ENCODE data around the gene GYS1. TPM values are rescaled to one million over a fixed set of nuclear protein-coding genes. Genes with fewer than 3 reads are reported as not detected.

The GYS1 gene
- total RNA-seq, 1 donor from 2014 or later = 40.0 TPM

DNA sequence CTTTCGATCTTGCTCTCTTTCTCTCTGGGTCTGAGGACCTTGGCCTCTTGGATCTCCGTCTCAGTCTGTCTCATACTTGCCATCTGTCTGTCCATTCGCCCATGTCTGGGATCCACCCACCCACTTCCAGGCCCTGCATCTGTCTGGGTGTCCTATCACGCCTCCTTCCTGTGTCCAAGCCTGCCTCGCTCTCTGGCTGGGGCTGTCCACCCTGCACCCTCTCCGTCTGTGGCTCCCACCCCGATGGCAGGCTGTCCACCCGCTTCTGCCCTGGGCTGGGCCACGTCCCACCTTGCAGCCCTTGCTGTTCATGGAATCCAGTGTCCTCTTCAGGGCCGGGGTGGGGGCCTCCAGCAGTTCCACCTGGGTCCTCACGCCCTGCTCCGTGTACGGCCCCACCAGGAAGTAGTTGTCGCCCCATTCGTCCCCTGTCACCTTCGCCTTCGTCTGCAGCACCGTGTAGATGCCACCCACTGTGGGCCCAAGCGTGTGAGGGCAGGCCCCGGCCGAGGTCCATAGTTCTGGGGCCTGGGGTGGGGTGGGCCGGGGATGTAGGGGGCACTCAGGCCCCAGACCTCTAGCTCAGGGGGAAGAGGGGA, 2.0 kb downstream of the GYS1 start:
- no peak for DNase-seq (ENCODE audit: extremely low read depth, low read depth, low spot score)

DNA sequence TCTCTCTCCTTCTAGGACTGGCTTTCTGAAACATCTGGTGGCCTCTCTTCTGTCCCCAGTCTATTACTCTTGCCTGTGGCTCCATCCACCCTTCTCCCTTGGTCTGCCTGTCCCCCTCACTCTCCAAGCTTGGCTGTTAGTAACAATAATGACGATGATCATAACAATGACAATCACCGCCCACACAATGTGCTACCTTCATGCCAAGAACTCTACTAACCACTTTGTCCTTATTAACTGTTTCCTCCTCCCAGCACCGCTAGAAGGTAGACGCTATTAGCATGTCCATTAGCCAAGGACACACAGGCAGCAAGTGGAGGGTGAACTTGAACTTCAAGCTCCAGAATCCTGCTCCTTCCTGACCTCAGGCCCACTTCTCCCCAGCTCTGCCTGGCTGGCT, 2.7 kb downstream of the GYS1 start:
- DNase-seq (ENCODE audit: extremely low read depth, low read depth, low spot score) = no peak

DNA sequence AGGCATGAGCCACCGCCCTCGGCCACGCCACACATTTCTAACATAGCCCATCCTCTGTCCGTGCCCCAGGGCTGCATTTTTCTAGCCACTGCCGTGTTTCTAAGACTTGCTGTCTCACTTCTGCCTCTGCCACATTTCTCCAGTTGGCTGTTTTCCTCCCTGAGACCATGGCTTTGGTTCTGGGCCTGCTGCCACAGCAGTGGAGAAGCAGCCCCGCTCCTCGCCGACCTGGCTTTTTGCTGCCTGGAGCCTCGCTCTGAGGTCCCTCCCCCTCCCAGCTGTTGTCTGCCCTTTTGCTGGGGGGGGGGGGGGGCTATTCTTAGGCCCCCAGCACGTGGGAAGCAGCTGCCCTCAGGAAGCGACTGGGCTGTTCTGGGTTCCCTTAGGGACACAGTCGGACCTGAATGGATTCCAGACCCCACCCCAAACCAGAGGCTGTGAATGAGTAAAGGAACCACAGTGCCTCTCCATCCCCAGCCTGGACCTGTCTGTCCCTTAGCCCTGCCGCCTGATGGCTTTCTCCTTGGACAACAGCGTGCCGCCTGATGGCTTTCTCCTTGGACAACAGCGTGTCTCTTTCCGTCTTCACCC, 3.3 kb downstream of the GYS1 start:
- DNase-seq (ENCODE audit: extremely low read depth, low read depth, low spot score) = no peak

DNA sequence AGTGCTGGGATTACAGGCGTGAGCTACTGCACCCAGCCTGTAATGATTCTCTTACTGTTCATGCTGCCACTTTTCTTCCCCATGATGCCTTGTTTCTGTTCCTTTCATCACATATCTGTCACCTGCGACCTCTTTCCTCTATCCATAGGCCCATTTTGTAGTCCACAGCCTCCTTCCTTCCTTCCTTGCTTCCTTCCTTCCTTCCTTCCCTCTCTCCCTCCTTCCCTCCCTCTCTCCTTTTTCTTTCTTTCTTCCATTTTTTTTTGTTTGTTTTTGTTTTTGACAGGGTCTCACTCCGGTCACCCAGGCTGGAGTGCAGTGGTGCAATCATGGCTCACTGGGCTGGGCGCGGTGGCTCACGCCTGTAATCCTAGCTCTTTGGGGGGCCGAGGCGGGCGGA, 4.2 kb downstream of the GYS1 start:
- no peak for DNase-seq (ENCODE audit: extremely low read depth, low read depth, low spot score)

DNA sequence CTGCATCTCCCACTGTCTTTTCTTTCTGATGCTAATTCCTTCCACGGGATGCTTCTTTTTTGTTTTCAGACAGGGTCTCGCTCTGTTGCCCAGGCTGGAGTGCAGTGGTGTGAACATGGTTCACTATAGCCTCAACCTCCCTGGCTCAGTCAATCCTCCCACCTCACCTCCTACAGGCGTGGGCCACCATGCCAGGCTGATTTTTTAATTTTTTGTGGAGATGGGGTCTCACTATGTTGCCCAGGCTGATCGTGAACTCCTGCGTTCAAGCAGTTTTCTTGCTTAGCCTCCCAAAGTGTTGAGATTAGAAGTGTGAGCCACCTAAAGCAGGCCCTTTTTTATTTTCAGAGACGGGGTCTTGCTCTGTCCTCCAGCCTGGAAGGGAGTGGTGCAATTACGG, 4.8 kb downstream of the GYS1 start:
- no peak for DNase-seq (ENCODE audit: extremely low read depth, low read depth, low spot score)

DNA sequence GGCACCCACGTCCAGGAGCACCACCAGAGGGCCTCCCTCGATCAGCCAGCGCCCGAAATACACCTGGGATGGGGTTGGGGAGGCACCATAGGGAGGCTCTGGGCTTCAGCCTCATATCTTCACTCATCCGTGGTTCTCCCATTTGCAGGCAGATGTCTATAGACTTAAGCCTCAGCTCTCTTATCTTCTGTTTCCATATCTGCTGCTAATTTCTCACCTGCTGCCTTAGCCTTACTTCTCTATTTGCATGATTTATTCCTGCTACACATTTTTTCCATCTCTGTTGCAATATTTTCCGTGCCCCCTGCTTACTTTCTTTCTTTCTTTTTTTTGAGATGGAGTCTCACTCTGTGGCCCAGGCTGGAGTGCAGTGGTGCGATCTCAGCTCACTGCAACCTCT, 5.8 kb downstream of the GYS1 start:
- no peak for DNase-seq (ENCODE audit: extremely low read depth, low read depth, low spot score)

DNA sequence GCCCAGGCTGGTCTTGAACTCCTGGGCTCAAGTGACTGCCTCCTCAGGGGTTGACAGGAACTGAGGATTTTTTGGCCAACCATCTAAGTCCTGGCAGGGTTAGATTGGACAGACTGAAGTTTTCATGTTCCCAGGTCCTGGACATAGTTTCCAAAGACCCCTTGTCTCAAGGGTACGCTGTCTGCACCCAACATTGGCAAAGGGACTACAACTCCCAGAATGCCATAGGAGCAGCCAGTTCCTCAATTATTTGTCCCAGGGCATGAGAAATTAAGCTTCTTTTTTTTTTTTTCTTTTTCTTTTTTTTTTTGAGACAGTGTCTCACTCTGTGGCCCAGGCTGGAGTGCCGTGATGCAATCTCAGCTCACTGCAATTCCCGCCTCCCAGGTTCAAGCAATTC, 6.9 kb downstream of the GYS1 start:
- DNase-seq (ENCODE audit: extremely low read depth, low read depth, low spot score) = no peak

DNA sequence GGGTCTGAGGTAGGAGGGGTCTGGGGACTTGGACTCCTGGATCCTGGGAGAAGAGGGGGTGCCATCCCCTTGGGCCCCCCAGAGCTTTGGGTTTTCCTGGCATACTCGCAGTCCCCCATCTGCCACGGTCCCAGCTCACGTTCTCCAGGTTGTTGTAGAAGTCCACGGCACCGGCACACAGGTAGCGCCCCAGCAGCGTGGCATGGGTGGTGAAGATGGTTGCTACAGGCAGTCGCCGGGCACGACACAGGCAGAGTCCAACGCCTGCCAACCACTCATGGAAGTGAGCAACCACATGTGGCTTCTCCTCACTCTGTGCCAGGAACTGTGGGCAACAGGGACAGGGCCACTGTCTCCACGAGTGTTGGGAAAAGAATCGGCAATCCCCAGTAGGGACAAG, 7.4 kb downstream of the GYS1 start:
- DNase-seq (ENCODE audit: extremely low read depth, low read depth, low spot score) = no peak

DNA sequence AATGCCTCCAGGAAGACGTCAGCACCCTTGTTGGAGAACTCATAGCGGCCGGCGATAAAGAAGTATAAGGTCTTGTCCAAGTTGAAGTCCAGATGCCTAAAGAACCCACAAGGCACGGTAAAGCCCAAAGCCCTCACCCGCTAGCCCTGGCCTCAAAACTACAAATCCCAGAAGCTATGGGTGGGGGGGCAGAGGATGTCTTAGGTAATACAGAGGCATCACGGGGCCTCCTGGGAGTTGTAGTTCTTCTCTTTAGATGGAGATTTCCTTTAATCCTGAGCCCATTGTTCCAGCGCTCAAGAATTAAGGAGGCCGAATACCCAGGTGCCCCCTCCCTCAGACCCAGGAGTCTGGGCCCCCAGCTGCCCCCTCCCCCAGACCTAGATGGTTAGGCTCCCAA, 10.8 kb downstream of the GYS1 start:
- DNase-seq (ENCODE audit: extremely low read depth, low read depth, low spot score) = no peak

DNA sequence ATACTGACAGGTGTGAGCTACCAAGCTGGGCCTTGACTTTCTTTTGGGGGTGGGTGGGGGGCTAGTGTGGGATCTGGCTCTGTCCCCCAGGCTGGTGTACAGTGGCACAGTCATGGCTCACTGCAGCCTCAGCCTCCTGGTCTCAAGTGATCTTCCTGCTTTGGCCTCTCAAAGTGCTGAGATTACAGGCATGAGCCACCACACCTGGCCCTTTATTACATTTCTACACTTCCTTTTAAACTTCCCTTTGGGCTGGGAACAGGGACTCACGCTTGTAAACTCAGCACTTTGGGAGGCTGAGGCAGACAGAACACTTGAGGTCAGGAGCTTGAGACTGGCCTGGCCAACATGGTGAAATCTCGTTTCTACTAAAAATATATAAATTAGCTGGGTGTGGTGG, 16.0 kb downstream of the GYS1 start:
- no peak for DNase-seq (ENCODE audit: extremely low read depth, low read depth, low spot score)

DNA sequence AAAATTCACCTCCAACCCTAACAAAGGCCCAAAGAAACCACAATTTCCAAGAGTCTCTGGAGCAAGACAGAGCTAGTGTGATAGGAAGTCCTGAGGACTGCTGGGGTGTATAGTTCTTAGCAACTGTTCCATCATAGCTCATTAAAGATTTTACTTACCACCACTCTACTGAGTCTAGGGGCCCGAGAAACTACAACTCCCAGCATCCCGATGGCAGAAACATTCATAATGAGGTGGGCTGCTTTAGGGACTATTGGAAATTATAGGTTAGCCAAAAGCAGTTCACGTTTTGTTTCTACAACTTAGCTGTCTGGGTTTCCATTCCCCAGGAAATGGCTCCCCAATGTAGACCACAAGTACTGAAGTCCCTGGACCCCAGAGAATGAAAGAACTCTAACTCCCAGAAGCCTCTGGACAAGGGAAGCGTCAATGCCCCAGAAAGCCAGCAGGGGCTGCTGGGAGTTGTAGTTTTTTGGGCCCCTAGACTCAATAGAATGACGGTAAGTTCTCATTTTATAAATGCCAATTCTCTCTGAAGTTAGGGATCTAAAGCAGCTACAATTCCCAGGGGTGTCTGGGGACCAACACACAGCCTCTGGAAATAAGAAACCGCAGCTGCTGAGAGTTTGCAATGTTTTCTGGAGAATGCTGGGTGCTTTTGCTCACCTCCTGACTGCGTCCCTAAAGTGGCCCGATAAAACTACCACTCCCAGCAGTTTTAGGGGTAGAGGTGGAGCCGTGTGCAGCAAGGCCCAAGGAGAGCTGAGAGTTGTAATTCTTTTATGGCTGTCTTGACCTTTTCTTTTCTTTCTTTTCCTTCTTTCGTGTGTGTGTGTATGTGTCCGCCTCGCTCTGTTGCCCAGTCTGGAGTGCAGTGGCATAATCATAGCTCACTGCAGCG, 16.9 kb downstream of the GYS1 start:
- no peak for DNase-seq (ENCODE audit: extremely low read depth, low read depth, low spot score)

DNA sequence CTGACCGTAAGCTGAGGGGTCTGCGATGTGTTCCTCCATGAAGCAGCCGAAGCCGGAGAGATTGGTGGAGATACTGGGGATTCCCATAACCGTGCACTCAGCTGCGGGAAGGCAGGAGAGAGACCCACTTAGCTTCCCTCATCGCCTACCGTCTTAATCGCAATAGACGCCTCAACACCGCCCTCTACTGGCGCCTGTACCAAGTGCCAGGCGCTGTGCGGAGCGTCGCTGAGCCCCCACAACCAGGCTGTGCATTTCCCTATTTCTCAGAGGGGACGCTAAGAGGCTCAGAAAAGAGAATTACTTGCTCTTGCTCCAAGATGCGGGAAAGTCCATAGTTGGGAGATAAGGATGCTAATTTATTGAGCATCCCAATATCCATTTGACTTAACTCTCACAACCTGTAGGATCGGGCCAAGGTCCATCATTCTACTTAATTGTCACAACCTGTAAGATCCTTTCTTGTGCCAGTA, 22.1 kb downstream of the GYS1 start:
- no peak for DNase-seq (ENCODE audit: extremely low read depth, low read depth, low spot score)

DNA sequence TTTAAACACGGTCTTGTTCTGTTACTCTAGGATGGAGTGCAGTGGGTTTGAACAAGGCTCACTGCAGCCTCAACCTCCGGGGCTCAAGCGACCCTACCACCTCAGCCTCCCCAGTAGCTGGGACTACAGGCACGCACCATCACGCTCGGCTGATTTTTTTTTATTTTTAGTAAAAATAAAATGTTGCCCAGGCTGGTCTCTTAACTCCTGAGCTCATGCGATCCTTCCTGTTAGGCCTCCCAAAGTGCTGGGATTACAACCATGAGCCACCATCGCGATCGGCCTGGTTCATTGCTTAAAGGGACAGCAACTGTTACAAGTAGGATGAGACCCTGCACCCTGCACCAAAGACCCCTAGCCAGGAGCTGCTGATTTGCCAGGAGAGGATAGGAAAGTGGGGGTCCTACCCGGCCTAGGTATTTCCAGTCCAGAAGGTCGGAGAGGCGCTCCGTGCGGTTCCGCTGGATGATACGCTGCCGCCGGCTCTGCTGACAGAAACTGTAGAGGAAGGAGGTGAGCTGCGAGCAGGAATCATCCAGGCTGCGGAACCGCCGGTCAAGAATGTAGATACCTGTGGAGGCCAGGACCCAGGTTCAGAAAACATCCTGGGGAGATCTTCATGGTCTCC, 22.9 kb downstream of the GYS1 start:
- no peak for DNase-seq (ENCODE audit: extremely low read depth, low read depth, low spot score)

DNA sequence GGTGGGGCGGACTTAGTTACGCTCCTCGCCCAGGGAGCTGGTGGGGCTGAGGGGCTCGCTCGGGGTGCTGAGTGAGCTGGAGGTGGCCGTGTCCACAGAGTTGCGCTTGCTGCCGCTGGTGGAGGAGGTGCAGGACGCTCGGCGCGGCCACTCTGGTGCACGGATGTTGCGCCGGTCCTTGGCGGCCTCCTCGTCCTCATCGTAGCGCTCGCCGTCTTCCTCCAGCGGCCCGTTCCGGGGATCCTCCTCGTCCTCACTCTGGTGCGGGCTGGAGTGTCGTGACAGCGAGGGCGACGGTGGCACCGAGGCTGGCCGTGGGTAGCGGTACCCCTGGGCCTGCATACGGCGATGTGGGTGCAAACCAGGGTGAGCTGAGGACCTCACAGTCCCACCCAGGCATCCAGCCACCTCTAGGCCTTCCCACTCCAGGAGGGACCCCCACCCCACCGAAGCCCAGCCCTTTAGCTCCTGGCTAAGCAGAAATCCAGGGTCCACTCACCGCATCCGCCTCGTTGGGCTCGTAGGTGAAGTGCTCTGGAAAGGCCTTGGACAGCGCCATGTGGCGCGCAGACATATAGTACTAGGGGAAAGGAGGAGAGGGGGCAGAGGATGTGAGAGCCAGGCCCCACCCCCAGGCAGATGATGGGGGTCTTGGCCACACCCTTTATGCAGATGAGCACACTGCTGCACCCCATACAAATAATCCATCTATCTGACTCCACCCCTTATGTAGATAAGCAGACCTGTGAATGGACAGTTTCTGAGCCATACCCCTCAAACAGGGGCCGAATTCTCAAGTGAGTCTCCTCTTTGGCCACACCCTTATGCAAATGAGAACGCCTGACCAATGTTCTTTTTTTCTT, 23.6 kb downstream of the GYS1 start:
- no peak for DNase-seq (ENCODE audit: extremely low read depth, low read depth, low spot score)

DNA sequence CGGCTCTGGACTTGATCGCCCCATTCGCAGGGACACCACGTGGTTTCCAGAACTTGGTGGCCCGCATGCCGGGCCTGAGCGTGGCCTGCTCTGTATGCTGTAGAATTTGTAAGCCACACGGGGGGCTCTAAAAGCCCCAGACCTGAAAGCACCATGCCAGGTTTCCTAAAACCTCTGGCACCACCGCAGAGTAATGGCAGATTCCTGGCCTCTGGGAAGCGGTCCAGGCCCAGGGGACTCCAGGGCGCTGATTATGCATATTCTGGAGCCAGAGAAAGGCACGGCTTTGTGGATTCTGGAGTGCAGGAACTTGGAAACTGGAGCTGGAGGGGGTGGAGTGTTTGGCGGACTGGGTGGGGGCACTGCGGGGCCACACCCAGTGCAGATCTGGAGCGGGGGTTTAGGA, 24.3 kb downstream of the GYS1 start:
- DNase-seq (ENCODE audit: extremely low read depth, low read depth, low spot score) = no peak

DNA sequence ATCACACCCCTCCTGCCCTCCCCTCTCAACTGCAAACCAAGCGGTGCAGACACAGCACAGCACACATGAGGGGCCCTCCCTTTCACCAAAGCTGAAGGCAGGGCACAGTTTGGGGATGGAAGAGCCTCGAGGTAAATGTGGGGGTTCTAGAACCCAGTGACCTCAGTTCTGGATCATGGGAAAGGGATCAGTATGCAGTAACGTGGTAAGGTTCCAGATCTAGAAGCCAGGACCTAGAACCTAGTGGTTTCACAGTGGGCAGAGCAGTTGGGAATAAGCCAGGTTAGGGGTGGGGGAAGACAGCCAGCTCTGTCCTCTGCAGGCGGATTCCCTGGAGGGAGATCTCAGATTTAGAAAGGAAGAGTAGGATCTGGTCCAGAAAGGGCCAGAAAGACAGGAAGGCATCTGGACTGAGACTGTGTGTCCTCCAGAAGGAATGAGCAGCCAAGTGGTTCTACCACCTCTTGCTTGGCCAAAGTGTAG, 24.9 kb downstream of the GYS1 start:
- no peak for DNase-seq (ENCODE audit: extremely low read depth, low read depth, low spot score)

DNA sequence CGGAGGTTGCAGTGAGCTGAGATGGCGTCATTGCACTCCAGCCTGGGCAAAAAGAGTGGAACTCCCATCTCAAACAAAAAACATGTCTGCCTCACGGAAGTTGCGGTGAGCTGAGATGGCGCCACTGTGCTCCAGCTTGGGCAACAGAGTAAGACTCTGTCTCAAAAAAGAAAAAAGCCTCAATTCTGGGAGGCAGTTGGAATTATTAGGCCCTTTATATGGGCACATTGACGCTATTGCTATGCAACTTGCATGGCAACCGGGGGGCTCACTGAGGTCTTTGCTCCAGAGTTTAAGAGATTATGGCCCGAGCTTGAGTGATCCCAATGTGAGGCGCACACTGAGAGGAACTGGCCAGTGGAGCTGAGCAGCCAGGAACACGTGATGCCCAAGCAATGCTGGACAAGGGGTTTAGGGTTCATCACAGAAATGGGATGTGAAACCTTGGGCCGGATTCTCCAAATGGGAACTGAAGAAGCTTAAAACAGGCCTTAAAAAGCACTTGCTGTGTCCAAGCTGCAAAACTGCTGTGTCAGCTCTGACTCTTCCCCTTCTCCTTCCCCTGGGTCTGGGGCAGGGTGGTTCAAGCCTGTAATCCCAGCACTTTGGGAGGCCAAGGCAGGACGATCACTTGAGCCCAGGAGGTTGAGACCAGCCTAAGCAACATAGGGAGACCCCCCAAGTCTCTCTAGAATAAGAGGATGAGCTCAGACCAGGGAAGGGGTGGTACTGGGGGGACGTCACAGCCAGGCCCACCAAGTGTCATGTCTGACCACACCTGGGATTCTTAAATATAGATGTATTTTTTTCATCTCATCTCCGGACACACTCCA, 25.5 kb downstream of the GYS1 start:
- DNase-seq (ENCODE audit: extremely low read depth, low read depth, low spot score) = no peak

DNA sequence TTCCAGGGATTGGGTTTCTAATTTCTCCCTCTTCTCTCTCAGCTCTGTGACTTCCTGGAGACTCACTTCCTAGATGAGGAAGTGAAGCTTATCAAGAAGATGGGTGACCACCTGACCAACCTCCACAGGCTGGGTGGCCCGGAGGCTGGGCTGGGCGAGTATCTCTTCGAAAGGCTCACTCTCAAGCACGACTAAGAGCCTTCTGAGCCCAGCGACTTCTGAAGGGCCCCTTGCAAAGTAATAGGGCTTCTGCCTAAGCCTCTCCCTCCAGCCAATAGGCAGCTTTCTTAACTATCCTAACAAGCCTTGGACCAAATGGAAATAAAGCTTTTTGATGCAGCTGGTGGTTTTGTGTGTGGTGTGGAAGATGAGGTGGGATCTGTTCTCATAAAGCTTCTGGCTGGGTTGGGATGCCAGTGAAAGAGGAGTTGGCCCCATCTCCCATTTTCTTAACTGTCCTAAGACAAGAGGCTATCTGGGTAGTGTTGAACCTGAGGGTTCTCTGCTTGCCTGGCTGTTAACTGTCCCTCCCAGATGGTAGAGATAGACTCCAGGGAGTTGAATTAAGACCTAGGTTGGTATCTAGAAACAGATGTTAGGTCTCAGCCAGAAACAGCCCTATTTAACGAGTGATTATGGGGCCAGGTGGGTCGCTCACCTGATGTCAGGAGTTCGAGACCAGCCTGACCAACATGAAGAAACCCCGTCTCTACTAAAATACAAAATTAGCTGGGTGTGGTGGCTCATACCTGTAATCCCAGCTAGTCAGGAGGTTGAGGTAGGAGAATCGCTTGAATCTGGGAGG, 26.4 kb downstream of the GYS1 start:
- no peak for DNase-seq (ENCODE audit: extremely low read depth, low read depth, low spot score)

Measured in glomerular endothelial cell (primary cell).